ENCODE data around the gene ARHGAP26. TPM values are rescaled to one million over a fixed set of nuclear protein-coding genes. Genes with fewer than 3 reads are reported as not detected.

ARHGAP26 gene
- polyA plus RNA-seq, 1 donor from 2014 or later, result 0.83 TPM

GRCh38 chr5:143080407-143080806 lies 310.2 kb downstream of the ARHGAP26 start:
- Histone ChIP-seq H3K9ac (ENCODE audit: low read length) (no peak overlapping the region), H3K4me2 (ENCODE audit: low read length) (no peak overlapping the region), H4K20me1 (ENCODE audit: insufficient read depth) (no peaks in the 10 kb centered on the region), H3K4me3 (ENCODE audit: low read length) (no peak overlapping the region), H3F3A (ENCODE audit: insufficient read depth, low read length, poor library complexity, severe bottlenecking) (no peaks in the 10 kb centered on the region), H3K36me3 (ENCODE audit: insufficient read depth, low read length) (no peaks in the 10 kb centered on the region), H2AFZ (ENCODE audit: low read depth, low read length) (no peak overlapping the region), H3K9me2 (ENCODE audit: insufficient read depth, low read length) (no peaks in the 10 kb centered on the region), H3K9me3 (ENCODE audit: low read length) (no peaks in the 10 kb centered on the region), H3K79me2 (replicated peaks; ENCODE audit: insufficient read depth, low read length) (no peaks in the 10 kb centered on the region), H3K27me3 (ENCODE audit: insufficient read depth, low read depth, low read length) (no peaks in the 10 kb centered on the region), H3K27ac (ENCODE audit: low read length) (no peak overlapping the region)
- TF ChIP-seq REST (IDR thresholded peaks at IDR 0.05; ENCODE audit: borderline replicate concordance) (no peak), MXI1 (conservative IDR thresholded peaks at IDR 0.05; ENCODE audit: poor library complexity, severe bottlenecking) (no peak), TAF1 (IDR thresholded peaks at IDR 0.05; ENCODE audit: low read depth) (no peak)

- Histone ChIP-seq H3F3A (ENCODE audit: insufficient read depth, low read length, poor library complexity, severe bottlenecking) (no peaks in the 10 kb centered on the region), H3K9me2 (ENCODE audit: insufficient read depth, low read length) (no peaks in the 10 kb centered on the region), H4K20me1 (ENCODE audit: insufficient read depth) (no peaks in the 10 kb centered on the region), H3K79me2 (replicated peaks; ENCODE audit: insufficient read depth, low read length) (no peaks in the 10 kb centered on the region), H3K36me3 (ENCODE audit: insufficient read depth, low read length) (no peaks in the 10 kb centered on the region), H3K27ac (ENCODE audit: low read length) (no peak overlapping the region), H3K4me3 (ENCODE audit: low read length) (no peak overlapping the region), H3K9me3 (ENCODE audit: low read length) (no peaks in the 10 kb centered on the region), H3K9ac (ENCODE audit: low read length) (no peak overlapping the region), H3K4me2 (ENCODE audit: low read length) (no peak overlapping the region), H2AFZ (ENCODE audit: low read depth, low read length) (no peak overlapping the region), H3K27me3 (ENCODE audit: insufficient read depth, low read depth, low read length) (no peaks in the 10 kb centered on the region)
- TF ChIP-seq EZH2 (IDR thresholded peaks at IDR 0.05; ENCODE audit: borderline replicate concordance, insufficient read depth, low read length, poor library complexity, severe bottlenecking), result no peak
- no peak for TF ChIP-seq SMC3 (conservative IDR thresholded peaks at IDR 0.05; ENCODE audit: poor library complexity)
- no peak for TF ChIP-seq MXI1 (conservative IDR thresholded peaks at IDR 0.05; ENCODE audit: poor library complexity, severe bottlenecking)
- no peak for TF ChIP-seq RAD21 (conservative IDR thresholded peaks at IDR 0.05)
- TF ChIP-seq EP300 (conservative IDR thresholded peaks at IDR 0.05; ENCODE audit: poor library complexity, severe bottlenecking), result no peak
- TF ChIP-seq POLR2AphosphoS5 (IDR thresholded peaks at IDR 0.05), result no peak
- TF ChIP-seq TAF1 (IDR thresholded peaks at IDR 0.05; ENCODE audit: low read depth), result no peak
- no peak for TF ChIP-seq CTCF (IDR thresholded peaks at IDR 0.05; ENCODE audit: poor library complexity, severe bottlenecking)
- TF ChIP-seq REST (IDR thresholded peaks at IDR 0.05; ENCODE audit: borderline replicate concordance), result no peak
These were observed 310.8 kb downstream of the ARHGAP26 start for GRCh38 chr5:143080982-143081381.
